ENCODE measurements around the gene TCF12.

The TCF12 gene

GRCh38 chr15:57335293-57335715 lies 416.9 kb downstream of the TCF12 start:
- Histone ChIP-seq H3K4me3 (ENCODE audit: insufficient read length, low read depth) (no peak overlapping the region), H3K27me3 (ENCODE audit: insufficient read depth, insufficient read length) (no peaks in the 10 kb centered on the region), H3K36me3 (ENCODE audit: insufficient read depth, insufficient read length, low read length) (no peaks in the 10 kb centered on the region), H3K4me1 (ENCODE audit: insufficient read depth, insufficient read length) (peaks cover 2% of the 10 kb centered on the region), H3K9me3 (ENCODE audit: insufficient read depth, low read length) (no peaks in the 10 kb centered on the region), H3K9ac (ENCODE audit: insufficient read length, low read depth) (no peak overlapping the region)
- DNase-seq (ENCODE audit: low read depth, low spot score) = no peak
- TF ChIP-seq YY1 (IDR thresholded peaks at IDR 0.05; ENCODE audit: insufficient read depth, insufficient read length) (no peak), ZNF274 (IDR thresholded peaks at IDR 0.05; ENCODE audit: low read depth, low read length) (no peak), SUZ12 (IDR thresholded peaks at IDR 0.05; ENCODE audit: extremely low read depth, insufficient read depth, insufficient read length) (no peak)

GRCh38 chr15:57335719-57336118 lies 417.3 kb downstream of the TCF12 start:
- no peak for DNase-seq (ENCODE audit: low read depth, low spot score)
- H3K9ac ChIP-seq (ENCODE audit: insufficient read length, low read depth) = no peak overlapping the region
- H3K36me3 ChIP-seq (ENCODE audit: insufficient read depth, insufficient read length, low read length) = no peaks in the 10 kb centered on the region
- H3K4me1 ChIP-seq (ENCODE audit: insufficient read depth, insufficient read length) = peaks cover 2% of the 10 kb centered on the region
- no peaks in the 10 kb centered on the region for H3K27me3 ChIP-seq (ENCODE audit: insufficient read depth, insufficient read length)
- no peaks in the 10 kb centered on the region for H3K9me3 ChIP-seq (ENCODE audit: insufficient read depth, low read length)
- H3K4me3 ChIP-seq (ENCODE audit: insufficient read length, low read depth) = no peak overlapping the region
- no peak for TF ChIP-seq ZNF274 (IDR thresholded peaks at IDR 0.05; ENCODE audit: low read depth, low read length)
- no peak for TF ChIP-seq SUZ12 (IDR thresholded peaks at IDR 0.05; ENCODE audit: extremely low read depth, insufficient read depth, insufficient read length)
- TF ChIP-seq YY1 (IDR thresholded peaks at IDR 0.05; ENCODE audit: insufficient read depth, insufficient read length) = no peak

GRCh38 chr15:57337868-57338411 lies 419.5 kb downstream of the TCF12 start:
- H3K9ac ChIP-seq (ENCODE audit: insufficient read length, low read depth) = no peak overlapping the region
- no peak for DNase-seq (ENCODE audit: low read depth, low spot score)
- no peaks in the 10 kb centered on the region for H3K36me3 ChIP-seq (ENCODE audit: insufficient read depth, insufficient read length, low read length)
- no peaks in the 10 kb centered on the region for H3K27me3 ChIP-seq (ENCODE audit: insufficient read depth, insufficient read length)
- no peak for TF ChIP-seq SUZ12 (IDR thresholded peaks at IDR 0.05; ENCODE audit: extremely low read depth, insufficient read depth, insufficient read length)
- TF ChIP-seq YY1 (IDR thresholded peaks at IDR 0.05; ENCODE audit: insufficient read depth, insufficient read length) = no peak
- no peak for TF ChIP-seq ZNF274 (IDR thresholded peaks at IDR 0.05; ENCODE audit: low read depth, low read length)
- H3K4me3 ChIP-seq (ENCODE audit: insufficient read length, low read depth) = no peak overlapping the region
- H3K9me3 ChIP-seq (ENCODE audit: insufficient read depth, low read length) = no peaks in the 10 kb centered on the region
- H3K4me1 ChIP-seq (ENCODE audit: insufficient read depth, insufficient read length) = peaks cover 2% of the 10 kb centered on the region

GRCh38 chr15:57339321-57339720 lies 420.9 kb downstream of the TCF12 start:
- Histone ChIP-seq H3K27me3 (ENCODE audit: insufficient read depth, insufficient read length) (no peaks in the 10 kb centered on the region), H3K9me3 (ENCODE audit: insufficient read depth, low read length) (no peaks in the 10 kb centered on the region), H3K4me3 (ENCODE audit: insufficient read length, low read depth) (no peak overlapping the region), H3K4me1 (ENCODE audit: insufficient read depth, insufficient read length) (peaks cover 2% of the 10 kb centered on the region), H3K36me3 (ENCODE audit: insufficient read depth, insufficient read length, low read length) (no peaks in the 10 kb centered on the region), H3K9ac (ENCODE audit: insufficient read length, low read depth) (no peak overlapping the region)
- TF ChIP-seq SUZ12 (IDR thresholded peaks at IDR 0.05; ENCODE audit: extremely low read depth, insufficient read depth, insufficient read length) (no peak), YY1 (IDR thresholded peaks at IDR 0.05; ENCODE audit: insufficient read depth, insufficient read length) (no peak), ZNF274 (IDR thresholded peaks at IDR 0.05; ENCODE audit: low read depth, low read length) (no peak)
- DNase-seq (ENCODE audit: low read depth, low spot score) = no peak
